OCI-LY7 (cell line): ENCODE results near the gene PSG5.
"Not testable (repeated sequence)": the region's sequence is repeated elsewhere in the genome, so short reads cannot be mapped to it uniquely, and the experiment has no call there.

Source experiments
- EZH2phosphoT487 ChIP-seq: fragments of 200-600 bp; sonication (generic); IDR thresholded peaks from 2 replicates; pipeline ENCODE4 v1.6.1; 2018; ENCODE audit warnings: low read depth, borderline replicate concordance, mild to moderate bottlenecking, mixed run types, antibody characterized with exemption, low read length, moderate library complexity, mixed read lengths
- TF ChIP-seq, protein P1 (sequence below): fragments of 200-600 bp; sonication (generic); conservative IDR thresholded peaks from 2 replicates; pipeline ENCODE4 v1.5.1; 2014; ENCODE audit warnings: mild to moderate bottlenecking, antibody characterized with exemption, low read length, moderate library complexity, mixed read lengths

- TF ChIP-seq, protein P1, sequence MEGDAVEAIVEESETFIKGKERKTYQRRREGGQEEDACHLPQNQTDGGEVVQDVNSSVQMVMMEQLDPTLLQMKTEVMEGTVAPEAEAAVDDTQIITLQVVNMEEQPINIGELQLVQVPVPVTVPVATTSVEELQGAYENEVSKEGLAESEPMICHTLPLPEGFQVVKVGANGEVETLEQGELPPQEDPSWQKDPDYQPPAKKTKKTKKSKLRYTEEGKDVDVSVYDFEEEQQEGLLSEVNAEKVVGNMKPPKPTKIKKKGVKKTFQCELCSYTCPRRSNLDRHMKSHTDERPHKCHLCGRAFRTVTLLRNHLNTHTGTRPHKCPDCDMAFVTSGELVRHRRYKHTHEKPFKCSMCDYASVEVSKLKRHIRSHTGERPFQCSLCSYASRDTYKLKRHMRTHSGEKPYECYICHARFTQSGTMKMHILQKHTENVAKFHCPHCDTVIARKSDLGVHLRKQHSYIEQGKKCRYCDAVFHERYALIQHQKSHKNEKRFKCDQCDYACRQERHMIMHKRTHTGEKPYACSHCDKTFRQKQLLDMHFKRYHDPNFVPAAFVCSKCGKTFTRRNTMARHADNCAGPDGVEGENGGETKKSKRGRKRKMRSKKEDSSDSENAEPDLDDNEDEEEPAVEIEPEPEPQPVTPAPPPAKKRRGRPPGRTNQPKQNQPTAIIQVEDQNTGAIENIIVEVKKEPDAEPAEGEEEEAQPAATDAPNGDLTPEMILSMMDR, result not testable (repeated sequence)
- TF ChIP-seq EZH2phosphoT487, result not testable (repeated sequence)
Observed at GRCh38 chr19:43162261-43162660, 24.1 kb downstream of the PSG5 start.
